C4-2B (cell line): ENCODE data around the gene IL1RAPL2.

Source experiments
- CTCF ChIP-seq: fragments of 450-650 bp; conservative IDR thresholded peaks from 2 replicates; pipeline ENCODE4 v1.5.1; 2017; ENCODE audit warnings: mild to moderate bottlenecking
- ZFX ChIP-seq: fragments of 450-650 bp; IDR thresholded peaks from 2 replicates; pipeline ENCODE4 v1.6.1; 2017

GRCh38 chrX:105317117-105317516, 751.1 kb downstream of the IL1RAPL2 start:
- TF ChIP-seq CTCF, result no peak
- no peak for TF ChIP-seq ZFX
